Measurements from ENCODE around the gene SLC8A1.

SLC8A1 gene

GRCh38 chr2:40261042-40261441 lies 190.8 kb downstream of the SLC8A1 start:
- DNase-seq, result no peak

GRCh38 chr2:40260437-40260836 lies 191.5 kb downstream of the SLC8A1 start:
- no peak for DNase-seq

DNA sequence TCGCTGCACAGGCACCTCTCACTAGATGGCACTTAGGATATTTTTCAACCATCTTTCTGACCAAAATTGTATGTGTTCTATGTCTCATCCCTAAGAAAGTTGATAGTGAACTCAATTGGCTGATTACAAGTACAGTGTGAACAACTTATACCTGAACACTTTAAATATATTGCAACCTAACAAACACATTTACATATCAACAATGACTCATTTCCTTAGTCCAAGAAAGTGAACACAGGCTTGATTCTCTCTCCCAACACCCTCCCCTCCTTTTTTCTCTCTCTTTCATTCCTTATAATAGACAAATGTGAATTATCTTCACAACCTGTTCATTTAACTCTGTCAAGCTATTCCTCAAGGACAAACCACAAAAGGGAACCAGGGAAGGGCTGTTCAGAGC lies 192.0 kb downstream of the SLC8A1 start:
- no peak for DNase-seq

GRCh38 chr2:40258135-40258457 lies 193.8 kb downstream of the SLC8A1 start:
- DNase-seq, result no peak

- no peak for DNase-seq
Observed at GRCh38 chr2:40257340-40258134, 194.4 kb downstream of the SLC8A1 start.

DNA sequence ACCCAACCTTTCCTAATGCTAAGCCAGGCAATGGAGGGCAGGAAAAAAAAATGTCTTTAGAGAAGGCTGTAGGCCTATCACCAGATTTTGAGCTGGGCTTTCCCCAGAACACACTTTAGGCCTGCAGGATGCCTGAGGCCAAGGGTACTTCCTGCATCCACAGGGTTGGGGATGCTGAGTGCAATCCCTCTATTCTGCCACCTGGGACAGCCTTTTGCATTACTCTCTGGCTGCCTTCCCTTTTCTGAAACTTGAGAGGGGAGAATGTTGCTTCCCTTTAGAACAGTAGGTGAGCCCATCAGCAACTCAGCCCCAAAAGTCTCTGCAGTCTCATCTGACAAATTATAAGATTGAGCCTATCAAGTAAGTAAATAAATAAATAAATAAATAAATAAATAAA lies 195.2 kb downstream of the SLC8A1 start:
- DNase-seq, result no peak

- no peak for DNase-seq
Observed at GRCh38 chr2:40256008-40256407, 195.9 kb downstream of the SLC8A1 start.

DNA sequence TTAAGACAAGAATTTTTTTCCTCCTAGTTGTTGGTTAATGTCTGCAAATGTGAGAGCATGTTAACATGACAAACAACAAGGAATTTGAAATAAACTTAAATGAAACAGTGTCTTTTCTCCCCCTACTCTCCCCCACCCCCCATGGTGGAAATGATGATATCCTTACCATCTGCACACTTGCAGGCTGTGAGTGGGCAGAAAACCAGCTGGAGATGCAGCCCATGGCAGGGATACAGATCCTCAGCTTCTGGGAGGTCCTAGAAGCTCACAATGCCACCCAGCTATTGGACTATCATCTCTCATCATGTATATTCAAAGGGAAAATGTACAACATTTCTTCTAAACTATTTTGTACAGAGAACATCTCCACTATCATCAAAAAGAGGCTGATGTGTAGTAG lies 196.8 kb downstream of the SLC8A1 start:
- no peak for DNase-seq

DNA sequence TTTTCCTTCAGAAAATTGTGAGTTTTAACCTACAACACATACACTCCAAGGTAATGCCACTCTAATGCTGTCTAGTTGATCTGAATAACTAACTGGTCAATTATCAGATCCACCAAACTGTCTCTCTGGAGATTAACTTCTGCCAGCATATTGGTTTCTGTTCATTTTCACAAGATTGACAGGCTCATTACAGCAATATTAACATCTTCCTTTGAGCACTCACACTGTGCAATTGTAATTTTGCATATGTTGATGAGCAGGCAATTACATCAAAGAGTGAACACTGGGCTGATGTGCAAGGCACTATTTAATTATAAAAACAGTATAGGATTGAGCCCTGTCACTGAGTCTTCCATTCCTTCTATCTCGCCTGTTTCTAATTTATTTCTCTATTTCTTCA lies 197.3 kb downstream of the SLC8A1 start:
- DNase-seq, result no peak

- DNase-seq, result peak; percentile 41 to 87
Observed at GRCh38 chr2:40251137-40251536, 200.8 kb downstream of the SLC8A1 start.

DNA sequence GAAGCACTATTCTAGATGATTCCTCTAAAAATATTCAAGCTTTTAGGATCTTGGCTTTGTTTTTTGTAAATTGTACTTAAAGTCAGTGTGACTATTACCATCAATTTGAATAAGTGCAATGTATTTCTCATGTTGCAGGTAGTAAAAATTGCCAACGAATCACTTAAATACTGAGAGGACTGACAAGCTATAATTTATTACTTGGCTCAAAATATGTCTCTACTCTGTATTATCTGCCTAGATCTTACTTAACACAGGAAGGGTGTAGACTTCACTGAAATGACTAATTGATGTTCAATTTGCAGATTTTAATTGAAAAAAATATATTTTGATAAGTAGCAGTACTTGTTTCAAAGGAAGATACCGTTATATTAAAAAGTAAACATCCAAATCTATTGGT lies 202.3 kb downstream of the SLC8A1 start:
- no peak for DNase-seq

GRCh38 chr2:40248294-40248693 lies 203.6 kb downstream of the SLC8A1 start:
- no peak for DNase-seq

DNA sequence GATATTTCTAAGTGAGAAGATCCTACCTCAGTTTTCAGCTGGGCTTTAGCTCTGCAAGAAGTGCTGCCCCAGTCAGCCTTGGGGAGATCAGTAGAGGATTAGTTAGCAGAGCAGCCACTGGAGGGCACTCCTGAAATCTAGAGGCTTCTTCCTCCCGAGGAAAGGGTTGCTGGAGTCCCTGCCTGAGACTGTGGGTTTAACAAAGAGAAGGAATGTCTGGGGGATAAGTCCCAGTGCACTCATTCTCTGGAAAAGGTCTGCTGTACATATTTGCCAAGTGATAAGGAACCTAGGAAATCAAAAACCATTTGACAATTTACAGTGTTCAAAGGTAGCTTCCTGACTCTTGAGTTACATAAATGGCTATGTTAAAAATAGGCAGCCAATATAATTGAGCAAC lies 207.2 kb downstream of the SLC8A1 start:
- peak; percentile 13 to 20 for DNase-seq

- no peak for DNase-seq
Observed at GRCh38 chr2:40244251-40244650, 207.6 kb downstream of the SLC8A1 start.

- DNase-seq, result peak; percentile 44 to 78
Observed at GRCh38 chr2:40243581-40244187, 208.2 kb downstream of the SLC8A1 start.

GRCh38 chr2:40242315-40242714 lies 209.6 kb downstream of the SLC8A1 start:
- peak in 1 of 2 experiments; percentile 41 for DNase-seq

DNA sequence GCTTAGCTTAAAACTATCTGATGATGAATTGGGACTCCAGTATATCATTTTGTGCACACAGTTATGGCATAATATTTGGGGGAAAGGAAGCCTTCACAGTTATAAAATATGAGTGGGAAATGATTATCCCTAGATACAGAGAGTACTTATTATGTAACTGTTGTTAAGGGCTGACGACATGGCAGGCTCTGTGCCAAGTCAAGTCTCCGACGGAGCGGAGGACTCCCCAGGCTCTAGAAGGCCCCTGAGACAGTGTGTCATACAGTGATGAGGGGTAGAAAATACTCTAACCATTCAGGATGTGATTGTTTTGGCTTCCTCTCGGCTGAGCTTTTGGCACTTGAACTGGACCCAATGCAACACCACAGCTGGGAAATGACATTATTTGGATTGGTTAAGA lies 211.8 kb downstream of the SLC8A1 start:
- no peak for DNase-seq

DNA sequence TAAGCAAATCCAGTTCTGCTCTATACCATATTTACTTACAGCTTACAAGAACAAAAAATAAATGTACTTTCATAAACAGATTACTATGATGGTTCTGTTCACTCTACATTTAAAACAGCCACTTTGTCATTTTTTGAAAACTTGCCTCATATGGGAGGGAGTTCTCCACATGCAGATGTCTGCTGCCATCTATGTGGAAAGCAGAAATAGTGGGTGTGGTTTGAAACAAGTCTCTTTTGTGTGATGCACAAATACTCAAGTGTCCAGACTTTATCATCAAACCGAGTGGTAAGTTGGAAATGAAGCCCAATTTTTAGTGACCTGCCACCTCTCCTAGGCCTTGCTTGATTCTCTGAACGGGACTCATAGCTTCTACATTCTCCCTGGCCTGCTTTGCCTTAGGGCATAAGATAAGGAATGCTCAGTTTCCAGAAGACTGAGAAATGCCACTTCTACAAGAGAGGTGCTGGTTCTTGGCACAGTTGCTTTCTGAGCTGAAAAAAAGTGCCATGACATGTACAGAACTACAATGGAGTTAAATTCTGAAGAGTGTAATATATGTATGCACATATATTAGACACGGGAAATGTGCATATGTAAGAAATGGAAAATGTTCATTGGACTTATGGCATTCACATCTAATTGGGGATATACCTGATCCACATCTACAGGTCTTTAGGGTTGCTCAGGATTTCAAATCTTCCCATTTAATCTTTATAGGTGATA lies 221.0 kb downstream of the SLC8A1 start:
- no peak for DNase-seq

GRCh38 chr2:40230186-40230585 lies 221.7 kb downstream of the SLC8A1 start:
- DNase-seq, result no peak

- DNase-seq, result no peak
Observed at GRCh38 chr2:40228310-40228709, 223.6 kb downstream of the SLC8A1 start.

GRCh38 chr2:40227210-40227609 lies 224.7 kb downstream of the SLC8A1 start:
- no peak for DNase-seq

GRCh38 chr2:40226637-40227036 lies 225.3 kb downstream of the SLC8A1 start:
- no peak for DNase-seq

GRCh38 chr2:40225670-40226210 lies 226.2 kb downstream of the SLC8A1 start:
- no peak for DNase-seq

GRCh38 chr2:40224318-40224717 lies 227.6 kb downstream of the SLC8A1 start:
- no peak for DNase-seq

Data from NCI-H187 (cell line).